Small intestine (tissue), 16 donors: ENCODE results near the gene ZNF367. TPM values are rescaled to one million over a fixed set of nuclear protein-coding genes. Genes with fewer than 3 reads are reported as not detected.
A peak's percentile ranks its signal among the peaks of the same experiment; 100 is the strongest.

Experiments
- DNase-seq, 2 donors: peaks; one replicate each; pipeline versions ENCODE4 v3.0.0 to v3.0.0-alpha.2; 2013
- FAIRE-seq: peaks from 2 replicates; lab custom pipeline; 2012; peaks lifted over from hg19 to GRCh38; lab: Jason Lieb, UNC
- H3K27ac ChIP-seq, 3 donors: one replicate each; pipeline ENCODE4 v1.5.1; 2013; ENCODE audit warnings: low read length in 2 of 3, mild to moderate bottlenecking in 2 of 3, control low read depth in 1 of 3, inconsistent platforms in 1 of 3, low read depth in 1 of 3, moderate library complexity in 1 of 3
- H3K27me3 ChIP-seq, 3 donors: one replicate each; pipeline ENCODE4 v1.6.1; 2013; ENCODE audit warnings: low read length in 3 of 3, inconsistent platforms in 1 of 3; ENCODE audit not compliant: control insufficient read depth in 3 of 3, insufficient read depth in 3 of 3
- H3K36me3 ChIP-seq, 3 donors: one replicate each; pipeline ENCODE4 v1.6.1; 2013; ENCODE audit warnings: low read length in 3 of 3, inconsistent platforms in 1 of 3, low read depth in 1 of 3, mild to moderate bottlenecking in 1 of 3, moderate library complexity in 1 of 3; ENCODE audit not compliant: control insufficient read depth in 3 of 3, insufficient read depth in 2 of 3
- H3K4me1 ChIP-seq, 3 donors: one replicate each; pipeline ENCODE4 v1.6.1; 2013; ENCODE audit warnings: low read length in 2 of 3, inconsistent platforms in 1 of 3, low read depth in 1 of 3, mild to moderate bottlenecking in 1 of 3, moderate library complexity in 1 of 3; ENCODE audit not compliant: control insufficient read depth in 3 of 3, insufficient read depth in 2 of 3
- H3K4me3 ChIP-seq, 3 donors: one replicate each; pipeline ENCODE4 v1.5.1; 2013; ENCODE audit warnings: low read length in 3 of 3, control low read depth in 1 of 3, inconsistent platforms in 1 of 3, low read depth in 1 of 3, mild to moderate bottlenecking in 1 of 3, moderate library complexity in 1 of 3
- H3K9me3 ChIP-seq, 2 donors: one replicate each; pipeline ENCODE4 v1.6.1; 2013; ENCODE audit warnings: low read depth in 1 of 2, low read length in 1 of 2; ENCODE audit not compliant: control insufficient read depth in 2 of 2, insufficient read depth in 1 of 2
- WGBS, 3 donors: extraction: QIAGEN DNeasy Blood & Tissue Kit; methylation state at CpG; one replicate each; pipeline ENCODE4 v1.1.7; 2013; 5-methylcytosine and 5-hydroxymethylcytosine counted together
- long read RNA-seq, 10 donors: transcript quantifications; one replicate each; lab custom pipeline, GENCODE V29; 2026
- polyA plus RNA-seq, 4 donors: library from polyadenylated mRNA; stranded (reverse) in 3 of 4; unstranded in 1 of 4; fragments of 200-250 nt in 3 of 4; fragments of 120-200 nt in 1 of 4; gene quantifications; one replicate each; pipeline versions ENCODE4 v1.2.1 to v1.2.3, GENCODE V29; 2013
- donor health status: healthy with polysubstance abuse.
- donor health status: control.
- donor health status: control.
- donor health status: Bipolar disorder and iron deficiency.
- donor health status: healthy.

ZNF367 gene
- polyA plus RNA-seq = 1 to 10 TPM in 3 of 4 donors, under 1 TPM in 1; 0.54 to 6.8 (median 3.0) TPM
- long read RNA-seq, donor 1, transcript ZNF367-201 (5 exons, 3,646 nt) = major isoform, 9 of 9 reads
- long read RNA-seq, donor 1, partial matches to known transcripts = 0 of 9 reads
- long read RNA-seq, donor 1, other reads (novel, unspliced or antisense) = 0 of 9 reads
- long read RNA-seq, donor 2 = 0 reads
- long read RNA-seq, donor 3, partial matches to known transcripts = 0 of 2 reads
- long read RNA-seq, donor 3, other reads (novel, unspliced or antisense) = 0 of 2 reads
- long read RNA-seq, donor 4 = 0 reads
- long read RNA-seq, donor 5, partial matches to known transcripts = 0 of 2 reads
- long read RNA-seq, donor 5, other reads (novel, unspliced or antisense) = 0 of 2 reads
- long read RNA-seq, donor 6, partial matches to known transcripts = 0 of 3 reads
- long read RNA-seq, donor 6, other reads (novel, unspliced or antisense) = 0 of 3 reads
- long read RNA-seq, donor 7, transcript ZNF367-201 (5 exons, 3,646 nt) = major isoform, 17 of 17 reads
- long read RNA-seq, donor 7, partial matches to known transcripts = 0 of 17 reads
- long read RNA-seq, donor 7, other reads (novel, unspliced or antisense) = 0 of 17 reads
- long read RNA-seq, donor 8 = 0 reads
- long read RNA-seq, donor 9, partial matches to known transcripts = 0 of 2 reads
- long read RNA-seq, donor 9, other reads (novel, unspliced or antisense) = 0 of 2 reads
- long read RNA-seq, donor 10, partial matches to known transcripts = 0 of 3 reads
- long read RNA-seq, donor 10, other reads (novel, unspliced or antisense) = 0 of 3 reads

DNA sequence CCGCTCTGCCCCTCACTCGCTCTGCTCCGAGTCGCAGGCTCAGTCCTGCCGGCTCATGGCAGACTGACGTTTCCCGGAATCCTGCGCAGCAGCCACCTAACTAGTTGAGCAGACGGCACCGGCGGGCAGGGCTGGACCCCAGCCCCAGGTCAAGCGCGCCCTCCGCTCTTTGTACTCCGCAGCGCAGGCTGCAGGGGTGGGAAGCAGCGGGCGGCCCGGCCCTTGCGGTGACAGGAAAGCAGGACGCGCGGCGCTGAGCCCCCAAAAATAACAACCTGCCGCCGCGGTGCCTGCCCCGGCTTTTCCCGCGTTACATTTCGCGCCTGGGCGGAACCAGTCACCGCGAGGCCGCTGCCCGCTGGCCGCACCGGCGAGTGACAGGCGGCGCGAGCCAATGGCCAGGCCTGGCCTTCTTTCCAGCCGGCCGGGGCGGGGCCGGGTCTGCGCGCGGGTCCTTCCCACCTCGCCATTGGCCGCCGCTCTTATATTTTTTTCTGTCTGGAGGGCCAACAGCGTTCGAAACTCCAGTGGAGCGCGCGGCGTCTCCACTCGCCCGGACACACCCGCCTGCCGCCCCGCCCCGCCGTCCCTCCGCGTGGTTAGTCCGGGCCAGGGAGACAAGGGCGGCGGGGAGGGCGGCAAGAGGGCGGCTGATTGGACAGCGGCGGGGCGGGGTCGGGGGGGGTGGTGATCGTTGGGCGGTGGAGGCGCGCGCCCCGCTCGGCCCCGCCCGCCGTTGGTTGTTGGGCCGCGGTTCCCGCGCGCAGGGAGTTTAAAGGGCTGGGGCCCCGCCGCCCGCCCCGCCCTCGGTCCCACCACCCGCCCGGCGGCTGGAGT lies at the start of gene ZNF367:
Gene ZNF367, minus strand, starts transcription at position 288 of the 837 bp plus-strand sequence. CDS start 338 bp downstream, outside the sequence.
- FAIRE-seq = no peak
- Histone ChIP-seq H3K36me3 (no peaks in the 10 kb centered on the region), H3K4me1 (peaks cover 0 to 20% (median 0%) of the 10 kb centered on the region in 3 donors), H3K9me3 (no peaks in the 10 kb centered on the region), H3K27me3 (no peaks in the 10 kb centered on the region), H3K27ac (peak within 1 kb of the TSS; percentile 96 to 99 (median 96)), H3K4me3 (peak within 1 kb of the TSS; percentile 73 to 81 (median 76))
- peak; percentile 98 to 99 for DNase-seq
- WGBS, 3 donors = 0 to 1% (median 0%) methylated on average over 68 to 100 of the region's 100 CpGs

DNA sequence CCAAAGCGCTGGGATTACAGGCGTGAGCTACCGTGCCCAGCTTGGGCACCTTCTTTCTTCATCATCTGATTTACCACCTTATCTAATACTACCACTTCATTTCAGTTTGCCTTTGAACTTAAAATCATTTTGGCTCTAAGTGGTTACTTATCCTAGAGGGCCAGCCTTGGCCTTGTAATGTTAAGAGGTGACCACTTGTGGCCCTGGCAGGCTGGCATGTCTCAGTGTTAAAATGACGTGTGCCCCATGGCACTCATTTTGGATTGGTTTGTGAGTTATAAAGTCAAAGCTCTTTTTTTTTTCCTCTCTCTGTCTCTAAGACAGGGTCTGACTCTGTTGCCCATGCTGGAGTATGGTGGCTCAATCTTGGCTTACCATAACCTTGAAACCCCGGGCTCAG lies 49.6 kb upstream of the ZNF367 start:
- DNase-seq (no peak), FAIRE-seq (no peak)
- Histone ChIP-seq H3K36me3 (peaks cover 0 to 13% (median 2%) of the 10 kb centered on the region in 3 donors), H3K9me3 (no peaks in the 10 kb centered on the region), H3K27me3 (no peaks in the 10 kb centered on the region), H3K4me1 (no peaks in the 10 kb centered on the region), H3K27ac (no peak overlapping the region), H3K4me3 (no peak overlapping the region)
- WGBS, 3 donors = 95 to 99% (median 96%) methylated on average over 5 of the region's 5 CpGs

DNA sequence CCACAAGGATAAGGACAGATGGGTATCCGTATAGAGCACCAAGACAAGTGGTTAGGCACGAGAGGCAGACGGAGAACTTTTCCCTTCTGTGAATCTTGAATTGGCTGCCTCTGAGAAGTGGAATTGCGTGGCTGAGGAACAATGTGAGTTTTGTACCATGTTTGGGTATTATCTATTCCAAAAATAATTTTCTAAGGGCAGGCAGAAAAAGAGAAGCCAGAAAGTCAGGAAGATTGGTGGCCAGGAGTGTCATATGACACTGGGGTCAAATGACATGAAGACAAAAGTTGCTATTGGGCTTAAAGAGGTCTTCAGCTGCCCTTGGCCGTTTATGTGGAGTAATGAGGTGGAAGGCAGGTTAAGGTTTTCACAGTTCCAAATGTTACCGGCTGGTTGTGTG lies 46.3 kb upstream of the ZNF367 start:
- FAIRE-seq = no peak

DNA sequence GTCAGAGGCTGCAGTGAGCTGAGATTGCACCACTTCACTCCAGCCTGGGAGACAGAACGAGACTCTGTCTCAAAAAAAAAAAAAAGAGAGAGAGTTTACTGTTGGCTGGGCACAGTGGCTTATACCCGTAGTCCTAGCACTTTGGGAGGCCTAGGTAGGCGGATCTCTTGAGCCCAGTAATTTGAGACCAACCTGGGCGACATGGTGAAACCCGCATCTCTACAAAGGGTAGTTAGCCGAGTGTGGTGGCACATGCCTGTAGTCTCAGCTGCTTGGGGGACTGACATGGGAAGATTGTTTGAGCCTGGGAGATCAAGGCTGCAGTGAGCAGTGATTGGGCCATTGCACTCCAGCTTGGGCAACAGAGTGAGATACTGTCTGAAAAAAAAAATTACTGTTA lies 44.4 kb upstream of the ZNF367 start:
- DNase-seq = no peak
- Histone ChIP-seq H3K27ac (no peak overlapping the region), H3K9me3 (no peaks in the 10 kb centered on the region), H3K36me3 (peaks cover 0 to 2% (median 2%) of the 10 kb centered on the region in 3 donors), H3K4me3 (no peak overlapping the region), H3K4me1 (no peaks in the 10 kb centered on the region), H3K27me3 (no peaks in the 10 kb centered on the region)
- WGBS, 3 donors = 94 to 96% (median 96%) methylated on average over 6 of the region's 6 CpGs
- FAIRE-seq = no peak

More for the DNA sequence above, 46.3 kb upstream of the ZNF367 start:
- Histone ChIP-seq H3K27ac (no peak overlapping the region), H3K4me1 (no peaks in the 10 kb centered on the region), H3K9me3 (no peaks in the 10 kb centered on the region), H3K4me3 (no peak overlapping the region), H3K27me3 (no peaks in the 10 kb centered on the region), H3K36me3 (peaks cover 0 to 4% (median 3%) of the 10 kb centered on the region in 3 donors)
- no peak for DNase-seq
- 87 to 88% (median 87%) methylated on average over 6 of the region's 6 CpGs for WGBS, 3 donors

DNA sequence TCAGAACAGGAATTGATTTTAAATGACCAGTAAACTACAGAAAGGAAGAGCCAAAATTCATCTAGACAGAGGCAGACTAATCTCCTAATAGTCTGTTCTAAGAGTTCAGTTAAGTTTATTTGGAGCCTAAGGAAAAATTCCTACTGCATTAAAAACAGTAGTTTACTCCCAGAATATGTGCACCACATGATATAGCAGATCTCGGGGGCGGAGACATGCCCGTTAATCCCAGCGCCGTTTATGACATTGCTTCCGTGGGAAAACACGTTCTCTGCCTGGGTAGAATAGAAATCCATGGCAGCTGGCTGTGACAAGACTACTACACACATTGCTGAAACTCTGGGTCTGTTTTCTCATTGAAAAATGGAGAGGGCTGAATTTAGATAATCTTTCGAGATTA lies 43.2 kb upstream of the ZNF367 start:
- H3K4me3 ChIP-seq = no peak overlapping the region
- FAIRE-seq = no peak
- 59 to 83% (median 68%) methylated on average over 8 of the region's 8 CpGs for WGBS, 3 donors
- H3K4me1 ChIP-seq = no peaks in the 10 kb centered on the region
- H3K27ac ChIP-seq = no peak overlapping the region
- H3K36me3 ChIP-seq = peaks cover 0 to 2% (median 2%) of the 10 kb centered on the region in 3 donors
- no peak for DNase-seq
- no peaks in the 10 kb centered on the region for H3K9me3 ChIP-seq
- H3K27me3 ChIP-seq = no peaks in the 10 kb centered on the region

DNA sequence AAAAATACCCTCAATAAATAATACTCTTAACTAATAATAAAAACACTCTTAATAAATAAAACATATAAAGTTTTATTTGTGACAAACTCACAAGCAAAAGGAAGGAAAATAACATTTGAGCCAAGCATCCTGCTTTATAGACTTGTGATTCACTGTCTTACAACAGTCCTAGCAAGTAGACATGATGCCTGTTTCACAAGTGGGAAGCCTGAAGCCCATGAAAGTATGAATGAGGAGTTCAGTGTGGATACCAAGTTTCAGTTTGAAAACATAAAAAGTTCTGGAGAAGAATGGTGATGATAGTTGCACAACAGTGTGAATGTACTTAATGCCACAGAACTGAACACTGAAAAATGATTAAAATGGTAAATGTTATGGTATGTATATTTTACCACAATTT lies 42.7 kb upstream of the ZNF367 start:
- Histone ChIP-seq H3K27ac (no peak overlapping the region), H3K36me3 (peaks cover 0 to 2% (median 2%) of the 10 kb centered on the region in 3 donors), H3K4me1 (no peaks in the 10 kb centered on the region), H3K27me3 (no peaks in the 10 kb centered on the region), H3K9me3 (no peaks in the 10 kb centered on the region), H3K4me3 (no peak overlapping the region)
- no peak for DNase-seq
- no peak for FAIRE-seq

DNA sequence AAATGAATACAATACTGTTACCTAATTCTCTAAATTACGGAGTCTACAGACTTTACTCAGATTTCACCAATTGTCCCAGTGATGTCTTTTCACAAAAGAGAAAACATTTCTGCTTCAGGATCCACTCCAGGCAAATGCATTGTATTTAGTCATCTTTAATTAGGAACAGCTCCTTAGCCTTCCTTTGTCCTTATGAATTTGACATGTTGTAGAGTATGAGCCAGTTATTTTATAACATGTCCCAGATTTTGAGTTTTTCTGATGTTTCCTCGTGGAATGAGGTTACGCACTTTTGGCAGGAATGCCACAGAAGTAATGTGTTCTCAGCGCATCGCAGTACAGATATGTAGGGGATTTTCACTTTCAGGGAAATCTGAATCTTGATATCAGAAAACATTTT lies 42.3 kb upstream of the ZNF367 start:
- no peaks in the 10 kb centered on the region for H3K4me1 ChIP-seq
- WGBS, 3 donors = 92 to 93% (median 92%) methylated on average over 5 of the region's 5 CpGs
- H3K36me3 ChIP-seq = peaks cover 0 to 2% (median 2%) of the 10 kb centered on the region in 3 donors
- DNase-seq = no peak
- H3K27me3 ChIP-seq = no peaks in the 10 kb centered on the region
- H3K9me3 ChIP-seq = no peaks in the 10 kb centered on the region
- no peak overlapping the region for H3K27ac ChIP-seq
- no peak for FAIRE-seq
- H3K4me3 ChIP-seq = no peak overlapping the region
